GF-D8 (cell line): ENCODE data around the gene PRAMEF20.

Experiments
- DNase-seq: peaks from one replicate; lab custom pipeline; 2025; lab: John Stamatoyannopoulos, UW

Gene PRAMEF20

GRCh38 chr1:13462682-13463081 lies 52.4 kb downstream of the PRAMEF20 start:
- no peak for DNase-seq

- no peak for DNase-seq
Observed at GRCh38 chr1:13465515-13465914, 55.3 kb downstream of the PRAMEF20 start.

- no peak for DNase-seq
Observed at GRCh38 chr1:13469343-13469742, 59.1 kb downstream of the PRAMEF20 start.
